Posterior cingulate gyrus (tissue), 11 donors: ENCODE measurements around the gene WNK4.

Source experiments
- DNase-seq, 10 donors: peaks; one replicate each; pipeline versions ENCODE4 v3.0.0 to v3.0.0-alpha.2; 2020 to 2021; ENCODE audit warnings: mixed read lengths in 3 of 10
- intact Hi-C: fragments of 100-400 bp; cut with DNase I; formaldehyde crosslinking; loops from one replicate; pipeline ENCODE4 v1.15.1; 2023

The WNK4 gene

GRCh38 chr17:42832934-42833766 is 52.7 kb downstream of the WNK4 start, which contains the start of gene PSME3:
Gene PSME3, plus strand, starts transcription at chr17:42833397. Its CDS starts 235 bp downstream, at chr17:42833632.
- DNase-seq = peak; percentile 89 to 98 (median 92)
- intact Hi-C loops = no loop called here

GRCh38 chr17:42833767-42834422 is 53.5 kb downstream of the WNK4 start:
- intact Hi-C loops = no loop called here
- DNase-seq = no peak

GRCh38 chr17:42835732-42836131 is 55.3 kb downstream of the WNK4 start:
- intact Hi-C loops = no loop called here
- DNase-seq = no peak

- intact Hi-C loops = loop anchor here (2.0 to 5.0 kb wide), 2 partner anchors 95 to 155 kb away; partner anchors contain the start of gene RPL27
- DNase-seq = no peak
These were observed 61.7 kb downstream of the WNK4 start for GRCh38 chr17:42841975-42842685.

- intact Hi-C loops = loop anchor here (2.0 to 5.0 kb wide), 2 partner anchors 93 to 154 kb away; partner anchors contain the start of gene RPL27
- DNase-seq = peak in 2 of 10 donors; percentile 26 to 45
These were observed 63.0 kb downstream of the WNK4 start for GRCh38 chr17:42843358-42843934.

- DNase-seq = no peak
- intact Hi-C loops = loop anchor here (5.0 kb wide), 1 partner anchor 153 kb away; the partner anchor contains the start of gene RPL27
These were observed 63.9 kb downstream of the WNK4 start, which contains the start of gene AOC2 for GRCh38 chr17:42844271-42844670. Gene AOC2, plus strand, starts transcription at chr17:42844580. Its CDS starts 47 bp downstream, at chr17:42844627.

- no peak for DNase-seq
- intact Hi-C loops = loop anchor here (5.0 kb wide), 1 partner anchor 152 kb away; the partner anchor contains the start of gene RPL27
These were observed 64.5 kb downstream of the WNK4 start for GRCh38 chr17:42844761-42845555.

GRCh38 chr17:42845556-42845917 is 65.1 kb downstream of the WNK4 start:
- DNase-seq = no peak
- intact Hi-C loops = no loop called here

GRCh38 chr17:42845918-42846593 is 65.6 kb downstream of the WNK4 start:
- intact Hi-C loops = no loop called here
- DNase-seq = no peak
